A549 (cell line): ENCODE measurements around the gene DOCK6. TPM values are rescaled to one million over a fixed set of nuclear protein-coding genes. Genes with fewer than 3 reads are reported as not detected.

ENCODE experiments used
- ATAC-seq, 2 experiments: fragments of 200-7000 bp in 1 of 2; fragments of >200 bp in 1 of 2; cut with Nextera tagmentation in 1 of 2; cut with Tn5 transposase in 1 of 2; 3 replicates each; pipeline versions ENCODE4 v1.8.0 to v1.9.1; 2018 to 2020; ENCODE audit warnings: mild to moderate bottlenecking in 1 of 2, moderate library complexity in 1 of 2
- CTCF ChIA-PET: fragments of 300-600 bp; sonication (Branson Sonifier 250); formaldehyde crosslinking; extraction: SDS; loops from one replicate; lab custom pipeline; 2021; ENCODE audit warnings: antibody characterized with exemption, inconsistent platforms; lab: Yijun Ruan, JAX
- POLR2A ChIA-PET: fragments of 350-600 bp; formaldehyde crosslinking; extraction: SDS; loops from one replicate; lab custom pipeline; 2021; ENCODE audit warnings: antibody characterized with exemption, inconsistent platforms; lab: Yijun Ruan, JAX
- DNase-seq, 2 experiments: peaks; one replicate each; pipeline versions ENCODE4 v3.0.0 to v3.0.0-alpha.2; 2011 to 2016; ENCODE audit warnings: low read depth in 1 of 2, low spot score in 1 of 2
- FAIRE-seq: peaks from 2 replicates; lab custom pipeline; 2011; peaks lifted over from hg19 to GRCh38; lab: Jason Lieb, UNC
- H3K27ac ChIP-seq, 2 experiments: fragments of >200 bp; sonication (Bioruptor Twin); formaldehyde crosslinking; 3 replicates each; pipeline ENCODE4 v1.5.1; 2016 to 2017
- H3K4me1 ChIP-seq: fragments of >200 bp; sonication (Bioruptor Twin); formaldehyde crosslinking; 3 replicates; pipeline ENCODE4 v1.6.1; 2016
- H3K4me2 ChIP-seq: fragments of >200 bp; sonication (Bioruptor Twin); formaldehyde crosslinking; 3 replicates; pipeline ENCODE4 v1.6.1; 2016
- H3K4me3 ChIP-seq: fragments of >200 bp; sonication (Bioruptor Twin); formaldehyde crosslinking; 3 replicates; pipeline ENCODE4 v1.5.1; 2016
- H3K9me3 ChIP-seq: fragments of >200 bp; sonication (Bioruptor Twin); formaldehyde crosslinking; 3 replicates; pipeline ENCODE4 v1.6.1; 2016
- CBX2 ChIP-seq: fragments of 200-600 bp; sonication (generic); IDR thresholded peaks from 2 replicates; pipeline ENCODE4 v1.6.1; 2016; ENCODE audit warnings: low read depth, mild to moderate bottlenecking, borderline replicate concordance
- CEBPB ChIP-seq, 2 experiments: fragments of >200 bp in 1 of 2; sonication (Bioruptor Twin) in 1 of 2; formaldehyde crosslinking in 1 of 2; IDR thresholded peaks; 2 replicates each; pipeline ENCODE4 v1.6.1; 2012 to 2016
- CHD4 ChIP-seq: fragments of 200-600 bp; sonication (generic); IDR thresholded peaks from 2 replicates; pipeline ENCODE4 v1.6.1; 2016; ENCODE audit warnings: antibody characterized with exemption, mild to moderate bottlenecking, borderline replicate concordance
- EP300 ChIP-seq, 2 experiments: fragments of >200 bp; sonication (Bioruptor Twin); formaldehyde crosslinking; IDR thresholded peaks; 2 replicates in 1 of 2; 3 replicates in 1 of 2; pipeline ENCODE4 v1.6.1; 2016 to 2017
- ESRRA ChIP-seq: fragments of 150-350 bp; IDR thresholded peaks from 2 replicates; pipeline ENCODE4 v1.6.1; 2014; ENCODE audit warnings: mild to moderate bottlenecking, low read length, borderline replicate concordance
- FOSL2 ChIP-seq, 2 experiments: fragments of 450-650 bp in 1 of 2; fragments of >200 bp in 1 of 2; sonication (Bioruptor Twin) in 1 of 2; formaldehyde crosslinking; IDR thresholded peaks; 2 replicates each; pipeline versions ENCODE4 v1.5.0 to v1.6.1; 2016 to 2020; ENCODE audit warnings: mild to moderate bottlenecking in 1 of 2, moderate library complexity in 1 of 2
- HDAC2 ChIP-seq: fragments of 200-600 bp; sonication (generic); IDR thresholded peaks from 2 replicates; pipeline ENCODE4 v1.6.1; 2016
- HOXB13 ChIP-seq: fragments of 250-450 bp; sonication (Bioruptor Pico); IDR thresholded peaks from 2 replicates; pipeline ENCODE4 v1.5.0; 2020; ENCODE audit warnings: low read depth, mild to moderate bottlenecking, moderate library complexity
- JUN ChIP-seq, 2 experiments: fragments of >200 bp; sonication (Bioruptor Twin); formaldehyde crosslinking; IDR thresholded peaks; 2 replicates in 1 of 2; 3 replicates in 1 of 2; pipeline ENCODE4 v1.6.1; 2016 to 2017
- JUNB ChIP-seq: fragments of >200 bp; sonication (Bioruptor Twin); formaldehyde crosslinking; IDR thresholded peaks from 2 replicates; pipeline ENCODE4 v1.6.1; 2016
- PHF8 ChIP-seq: fragments of 200-600 bp; sonication (generic); IDR thresholded peaks from 2 replicates; pipeline ENCODE4 v1.6.1; 2016; ENCODE audit warnings: low read depth, mild to moderate bottlenecking, antibody characterized with exemption, moderate library complexity, borderline replicate concordance
- RAD21 ChIP-seq, 2 experiments: fragments of >200 bp in 1 of 2; sonication (Bioruptor Twin) in 1 of 2; formaldehyde crosslinking in 1 of 2; IDR thresholded peaks in 1 of 2; conservative IDR thresholded peaks in 1 of 2; 2 replicates in 1 of 2; 3 replicates in 1 of 2; pipeline ENCODE4 v1.6.1; 2012 to 2018; ENCODE audit warnings: inconsistent platforms in 1 of 2
- RCOR1 ChIP-seq: fragments of 150-350 bp; IDR thresholded peaks from 2 replicates; pipeline ENCODE4 v1.6.1; 2014; ENCODE audit warnings: antibody characterized with exemption, low read length, low read depth
- RFX5 ChIP-seq: fragments of 450-650 bp; IDR thresholded peaks from 2 replicates; pipeline ENCODE4 v1.7.1; 2014; ENCODE audit warnings: antibody characterized with exemption, mild to moderate bottlenecking, moderate library complexity
- RNF2 ChIP-seq: fragments of 200-600 bp; sonication (generic); IDR thresholded peaks from 2 replicates; pipeline ENCODE4 v1.6.1; 2016; ENCODE audit warnings: low read depth, mild to moderate bottlenecking, antibody characterized with exemption, moderate library complexity, borderline replicate concordance
- TP53 ChIP-seq: fragments of 250-450 bp; sonication (Bioruptor Pico); IDR thresholded peaks from 2 replicates; pipeline ENCODE4 v1.5.0; 2021; ENCODE audit warnings: mild to moderate bottlenecking, moderate library complexity
- ZFP36 ChIP-seq: fragments of 450-650 bp; IDR thresholded peaks from 2 replicates; pipeline ENCODE4 v1.6.1; 2014; ENCODE audit warnings: borderline replicate concordance; ENCODE audit not compliant: partially characterized antibody
- ZNF302 ChIP-seq: fragments of 250-450 bp; sonication (Bioruptor Pico); IDR thresholded peaks from 2 replicates; pipeline ENCODE4 v1.9.0; 2021; ENCODE audit warnings: inconsistent platforms, mild to moderate bottlenecking, moderate library complexity
- WGBS: methylation state at CpG from one replicate; pipeline ENCODE4 v1.1.6; 2017; ENCODE audit errors: missing lambda C conversion rate; 5-methylcytosine and 5-hydroxymethylcytosine counted together
- polyA minus RNA-seq: library from RNA; depleted of rRNA, polyadenylated mRNA; stranded (reverse); fragments of >200 nt; gene quantifications from 2 replicates; pipeline ENCODE4 v1.2.3, GENCODE V29; 2011; rRNA and poly(A)+ RNA removed
- polyA plus RNA-seq, 4 experiments: library from polyadenylated mRNA; depleted of rRNA in 3 of 4; stranded (reverse); fragments of >200 nt; fragmentation: RNase III in 1 of 4; extraction: RNeasy Plus Mini Kit Qiagen cat#74134 plus additional on column Dnase treatment in 1 of 4; gene quantifications; 2 replicates in 3 of 4; 3 replicates in 1 of 4; pipeline ENCODE4 v1.2.3, GENCODE V29; 2011 to 2017
- TF ChIP-seq, protein P1 (sequence below): fragments of >200 bp; sonication (Bioruptor Twin); formaldehyde crosslinking; IDR thresholded peaks from 3 replicates; pipeline ENCODE4 v1.5.1; 2016

DOCK6 gene, protein sequence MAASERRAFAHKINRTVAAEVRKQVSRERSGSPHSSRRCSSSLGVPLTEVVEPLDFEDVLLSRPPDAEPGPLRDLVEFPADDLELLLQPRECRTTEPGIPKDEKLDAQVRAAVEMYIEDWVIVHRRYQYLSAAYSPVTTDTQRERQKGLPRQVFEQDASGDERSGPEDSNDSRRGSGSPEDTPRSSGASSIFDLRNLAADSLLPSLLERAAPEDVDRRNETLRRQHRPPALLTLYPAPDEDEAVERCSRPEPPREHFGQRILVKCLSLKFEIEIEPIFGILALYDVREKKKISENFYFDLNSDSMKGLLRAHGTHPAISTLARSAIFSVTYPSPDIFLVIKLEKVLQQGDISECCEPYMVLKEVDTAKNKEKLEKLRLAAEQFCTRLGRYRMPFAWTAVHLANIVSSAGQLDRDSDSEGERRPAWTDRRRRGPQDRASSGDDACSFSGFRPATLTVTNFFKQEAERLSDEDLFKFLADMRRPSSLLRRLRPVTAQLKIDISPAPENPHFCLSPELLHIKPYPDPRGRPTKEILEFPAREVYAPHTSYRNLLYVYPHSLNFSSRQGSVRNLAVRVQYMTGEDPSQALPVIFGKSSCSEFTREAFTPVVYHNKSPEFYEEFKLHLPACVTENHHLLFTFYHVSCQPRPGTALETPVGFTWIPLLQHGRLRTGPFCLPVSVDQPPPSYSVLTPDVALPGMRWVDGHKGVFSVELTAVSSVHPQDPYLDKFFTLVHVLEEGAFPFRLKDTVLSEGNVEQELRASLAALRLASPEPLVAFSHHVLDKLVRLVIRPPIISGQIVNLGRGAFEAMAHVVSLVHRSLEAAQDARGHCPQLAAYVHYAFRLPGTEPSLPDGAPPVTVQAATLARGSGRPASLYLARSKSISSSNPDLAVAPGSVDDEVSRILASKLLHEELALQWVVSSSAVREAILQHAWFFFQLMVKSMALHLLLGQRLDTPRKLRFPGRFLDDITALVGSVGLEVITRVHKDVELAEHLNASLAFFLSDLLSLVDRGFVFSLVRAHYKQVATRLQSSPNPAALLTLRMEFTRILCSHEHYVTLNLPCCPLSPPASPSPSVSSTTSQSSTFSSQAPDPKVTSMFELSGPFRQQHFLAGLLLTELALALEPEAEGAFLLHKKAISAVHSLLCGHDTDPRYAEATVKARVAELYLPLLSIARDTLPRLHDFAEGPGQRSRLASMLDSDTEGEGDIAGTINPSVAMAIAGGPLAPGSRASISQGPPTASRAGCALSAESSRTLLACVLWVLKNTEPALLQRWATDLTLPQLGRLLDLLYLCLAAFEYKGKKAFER (N-terminal part only)
- polyA plus RNA-seq (2011; rRNA removed) (8.0 and 9.6 TPM in 2 replicates), polyA plus RNA-seq (2017; fragmentation: RNase III; extraction: RNeasy Plus Mini Kit Qiagen cat#74134 plus additional on column Dnase treatment) (7.5 to 10.4 TPM (median 7.6 TPM) in 3 replicates), polyA minus RNA-seq (10.3 and 15.9 TPM in 2 replicates)
- 9.9 and 12.9 TPM in 2 replicates for polyA plus RNA-seq (2012; cell fraction: cytosol; rRNA removed)
- polyA plus RNA-seq (2012; cell fraction: nucleus; rRNA removed): 33.0 and 43.0 TPM in 2 replicates

DNA sequence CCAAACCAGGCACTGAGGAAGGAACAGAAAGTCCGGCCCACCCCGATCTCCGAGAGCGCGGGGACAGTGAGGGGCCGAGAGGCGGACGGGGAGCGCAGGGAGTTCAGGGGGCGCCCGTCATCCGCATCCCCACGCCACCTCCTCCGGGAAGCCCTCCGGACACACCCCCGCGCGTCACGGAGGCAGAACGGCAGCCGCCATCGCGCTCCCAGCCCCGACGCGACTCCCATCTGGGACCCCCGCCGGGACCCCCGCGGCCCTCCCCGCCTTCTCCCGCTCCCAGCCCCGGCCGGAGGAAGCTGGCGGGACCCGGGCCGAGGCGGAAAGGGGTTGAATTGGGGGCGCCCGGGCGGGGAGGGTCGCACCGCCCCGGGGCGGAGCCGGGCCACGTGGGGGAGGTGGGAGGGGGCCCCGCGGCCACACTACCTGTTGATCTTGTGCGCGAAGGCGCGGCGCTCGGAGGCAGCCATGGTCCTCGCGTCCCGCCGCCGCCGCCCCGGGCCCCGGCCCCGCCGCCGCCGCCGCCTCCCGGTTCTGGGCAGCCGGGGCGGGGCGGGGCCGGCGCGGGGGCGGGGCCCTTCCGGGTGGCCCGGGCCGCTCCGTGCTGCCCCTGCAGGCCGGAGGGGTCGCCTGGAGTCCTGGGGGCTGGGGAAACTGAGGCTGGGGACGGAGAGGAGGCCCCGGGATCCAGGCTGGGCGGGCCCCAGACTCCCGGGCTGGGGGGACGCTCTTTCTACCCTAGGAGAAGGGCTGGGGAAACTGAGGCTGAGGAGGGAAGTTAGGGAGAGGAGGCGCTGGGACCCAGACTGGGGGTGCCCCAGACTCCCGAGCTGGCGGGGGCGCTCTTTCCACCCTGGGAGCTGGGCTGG, at the start of gene DOCK6:
Gene DOCK6 (minus strand): TSS at position 554 of the 869 bp plus-strand sequence. CDS start 84 bp downstream, at position 470.
- CTCF ChIA-PET: interaction anchor here (1.2 kb wide), 1 partner anchor 220 kb away, joined by 3 read pairs; no protein-coding TSS in a partner anchor
- H3K4me1 ChIP-seq: peaks cover 32% of the 10 kb centered on the region

DNA sequence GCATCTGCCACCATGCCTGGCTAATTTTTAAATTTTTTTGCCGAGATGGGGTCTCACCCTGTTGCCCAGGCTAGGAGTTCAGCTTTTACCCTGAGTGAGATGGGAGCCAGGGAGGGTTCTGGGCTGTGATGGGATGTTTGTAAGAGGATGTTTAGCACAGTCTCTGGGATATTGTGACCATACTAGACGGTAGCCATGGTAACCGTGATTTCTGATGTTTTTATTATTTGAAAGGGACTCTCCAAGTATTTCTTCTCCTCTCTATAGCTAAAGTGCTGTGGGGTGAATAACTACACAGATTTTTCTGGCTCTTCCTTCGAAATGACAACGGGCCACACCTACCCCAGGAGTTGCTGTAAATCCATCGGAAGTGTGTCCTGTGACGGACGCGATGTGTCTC, 44.0 kb upstream of the DOCK6 start:
- ChIA-PET POLR2A (interaction anchor here (0.7 kb wide), 1 partner anchor 33 kb away, joined by 3 read pairs; the partner anchor contains the start of gene RAB3D), CTCF (interaction anchor here (0.7 to 3.0 kb wide), 3 partner anchors 11 to 75 kb away, joined by 3 to 8 read pairs (median 6); partner anchors contain the start of gene TSPAN16)
- FAIRE-seq (no peak), ATAC-seq (no peak), DNase-seq (no peak)
- Histone ChIP-seq H3K4me2 (no peak overlapping the region), H3K4me1 (no peaks in the 10 kb centered on the region), H3K27ac (no peak overlapping the region), H3K4me3 (no peak overlapping the region), H3K9me3 (no peaks in the 10 kb centered on the region)
- 62% methylated on average over 9 of the region's 9 CpGs for WGBS
- TF ChIP-seq JUNB (no peak), PHF8 (no peak), RNF2 (no peak)

More for the DNA sequence above, at the start of gene DOCK6:
- Histone ChIP-seq H3K4me2 (peak within 1 kb of the TSS; percentile 91), H3K27ac (peak within 1 kb of the TSS; percentile 94 to 97), H3K4me3 (peak within 1 kb of the TSS; percentile 97), H3K9me3 (no peaks in the 10 kb centered on the region)
- 0% methylated on average over 7 of the region's 91 CpGs for WGBS
- ATAC-seq (peak; percentile 51 to 58), FAIRE-seq (no peak), DNase-seq (no peak)
- TF ChIP-seq CBX2 (no peak), ZFP36 (peak; percentile 99), PHF8 (peak; percentile 40; the same call in 1 of the 2 replicates)
- TF ChIP-seq, protein P1, sequence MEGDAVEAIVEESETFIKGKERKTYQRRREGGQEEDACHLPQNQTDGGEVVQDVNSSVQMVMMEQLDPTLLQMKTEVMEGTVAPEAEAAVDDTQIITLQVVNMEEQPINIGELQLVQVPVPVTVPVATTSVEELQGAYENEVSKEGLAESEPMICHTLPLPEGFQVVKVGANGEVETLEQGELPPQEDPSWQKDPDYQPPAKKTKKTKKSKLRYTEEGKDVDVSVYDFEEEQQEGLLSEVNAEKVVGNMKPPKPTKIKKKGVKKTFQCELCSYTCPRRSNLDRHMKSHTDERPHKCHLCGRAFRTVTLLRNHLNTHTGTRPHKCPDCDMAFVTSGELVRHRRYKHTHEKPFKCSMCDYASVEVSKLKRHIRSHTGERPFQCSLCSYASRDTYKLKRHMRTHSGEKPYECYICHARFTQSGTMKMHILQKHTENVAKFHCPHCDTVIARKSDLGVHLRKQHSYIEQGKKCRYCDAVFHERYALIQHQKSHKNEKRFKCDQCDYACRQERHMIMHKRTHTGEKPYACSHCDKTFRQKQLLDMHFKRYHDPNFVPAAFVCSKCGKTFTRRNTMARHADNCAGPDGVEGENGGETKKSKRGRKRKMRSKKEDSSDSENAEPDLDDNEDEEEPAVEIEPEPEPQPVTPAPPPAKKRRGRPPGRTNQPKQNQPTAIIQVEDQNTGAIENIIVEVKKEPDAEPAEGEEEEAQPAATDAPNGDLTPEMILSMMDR: peak; percentile 42
- POLR2A ChIA-PET: no interaction called here

DNA sequence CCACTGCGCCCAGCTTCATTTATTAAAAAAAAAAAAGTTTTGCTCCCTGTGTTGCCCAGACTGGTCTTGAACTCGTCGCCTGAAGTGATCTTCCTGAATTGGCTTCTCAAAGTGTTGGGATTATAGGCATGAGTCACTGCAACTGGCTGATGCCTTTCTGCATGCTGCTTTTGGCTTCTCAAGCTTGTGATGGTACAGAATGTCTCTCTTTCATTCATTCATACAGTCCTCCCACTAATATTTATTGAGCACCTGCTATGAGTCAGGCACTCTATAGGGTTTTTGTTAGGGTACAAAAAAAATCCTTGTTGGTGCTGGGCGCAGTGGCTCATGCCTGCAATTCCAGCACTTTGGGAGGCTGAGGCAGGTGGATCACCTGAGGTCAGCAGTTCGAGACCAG, 42.6 kb upstream of the DOCK6 start:
- CTCF ChIA-PET: interaction anchor here (2.6 kb wide), 1 partner anchor 11 kb away, joined by 10 read pairs; no protein-coding TSS in a partner anchor
- no peak for FAIRE-seq

DNA sequence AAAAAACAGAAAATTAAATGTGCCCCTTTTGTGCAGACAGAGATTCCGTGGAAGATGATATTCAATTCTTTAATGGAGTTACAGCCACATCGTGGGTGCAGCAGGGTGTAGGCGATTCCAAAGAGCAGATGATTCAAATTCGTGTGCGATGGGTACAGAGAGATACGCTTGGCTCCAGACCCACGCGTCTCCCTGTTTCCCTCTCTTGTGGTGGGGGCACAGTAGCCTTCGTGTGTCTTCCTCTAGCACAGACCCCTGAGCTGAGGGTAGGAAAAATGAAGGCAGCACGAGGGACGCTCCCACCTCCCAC, 38.4 kb upstream of the DOCK6 start:
- no peak for TF ChIP-seq RFX5
- no peak for TF ChIP-seq ZNF302 (CRISPR knock-in tag)
- TF ChIP-seq JUN (IDR thresholded peaks at IDR 0.05): no peak
- TF ChIP-seq EP300 (IDR thresholded peaks at IDR 0.05): no peak
- TF ChIP-seq HDAC2: no peak
- TF ChIP-seq FOSL2 (IDR thresholded peaks at IDR 0.05): no peak
- no peak for TF ChIP-seq FOSL2 (CRISPR knock-in tag; IDR thresholded peaks at IDR 0.05)
- no peak for TF ChIP-seq CEBPB (IDR thresholded peaks at IDR 0.05)
- TF ChIP-seq TP53: no peak
- no peak for TF ChIP-seq ESRRA
- no peak for TF ChIP-seq RAD21 (conservative IDR thresholded peaks at IDR 0.05 in 1 of 2, IDR thresholded peaks at IDR 0.05 in 1 of 2)
- TF ChIP-seq RCOR1: no peak
- TF ChIP-seq HOXB13 (CRISPR knock-in tag): no peak
- POLR2A ChIA-PET: no interaction called here

More for the DNA sequence above, 42.6 kb upstream of the DOCK6 start:
- Histone ChIP-seq H3K4me1 (no peaks in the 10 kb centered on the region), H3K9me3 (no peaks in the 10 kb centered on the region), H3K4me2 (no peak overlapping the region), H3K4me3 (no peak overlapping the region), H3K27ac (no peak overlapping the region)
- no peak for TF ChIP-seq CHD4
- 76% methylated on average over 5 of the region's 5 CpGs for WGBS
- DNase-seq (no peak), ATAC-seq (no peak)
- POLR2A ChIA-PET: no interaction called here

More for the DNA sequence above, 38.4 kb upstream of the DOCK6 start:
- DNase-seq (no peak), ATAC-seq (no peak), FAIRE-seq (no peak)
- no peaks in the 10 kb centered on the region for H3K9me3 ChIP-seq
- H3K27ac ChIP-seq: no peak overlapping the region
- no peak overlapping the region for H3K4me2 ChIP-seq
- H3K4me3 ChIP-seq: no peak overlapping the region
- WGBS: 74% methylated on average over 11 of the region's 11 CpGs
- CTCF ChIA-PET: interaction anchor here (0.9 kb wide), 1 partner anchor 175 kb away, joined by 3 read pairs; no protein-coding TSS in a partner anchor
- peaks cover 5% of the 10 kb centered on the region; the same call in 1 of the 3 replicates for H3K4me1 ChIP-seq
